A172 (cell line): Measurements from ENCODE around the gene CDH13. TPM values are rescaled to one million over a fixed set of nuclear protein-coding genes. Genes with fewer than 3 reads are reported as not detected.

Experiments used
- DNase-seq: peaks from one replicate; pipeline ENCODE4 v3.0.0-alpha.2; 2015; ENCODE audit warnings: low spot score
- total RNA-seq: library from RNA; depleted of rRNA; stranded (reverse); fragments of >200 nt; shearing (Covaris generic); gene quantifications from 2 replicates; pipeline ENCODE4 v1.2.3, GENCODE V29; 2014

Gene CDH13
- total RNA-seq, 1 experiment from 2014 or later: 158 TPM

GRCh38 chr16:82993926-82994325 lies 367.2 kb downstream of the CDH13 start:
- DNase-seq: no peak

- DNase-seq: no peak
Observed at GRCh38 chr16:82995286-82995923, 368.6 kb downstream of the CDH13 start.

GRCh38 chr16:82995924-82996441 lies 369.2 kb downstream of the CDH13 start:
- DNase-seq: peak; percentile 82

GRCh38 chr16:82996814-82997213 lies 370.0 kb downstream of the CDH13 start:
- DNase-seq: no peak

GRCh38 chr16:82999711-83000110 lies 372.9 kb downstream of the CDH13 start:
- DNase-seq: no peak

GRCh38 chr16:83002351-83003334 lies 375.9 kb downstream of the CDH13 start:
- DNase-seq: peak; percentile 75

GRCh38 chr16:83004868-83005652 lies 378.3 kb downstream of the CDH13 start:
- no peak for DNase-seq

- peak; percentile 19 for DNase-seq
Observed at GRCh38 chr16:83005653-83006160, 378.9 kb downstream of the CDH13 start.

- DNase-seq: no peak
Observed at GRCh38 chr16:83010776-83011720, 384.3 kb downstream of the CDH13 start.

- DNase-seq: no peak
Observed at GRCh38 chr16:83011939-83012338, 385.2 kb downstream of the CDH13 start.

GRCh38 chr16:83013071-83013470 lies 386.3 kb downstream of the CDH13 start:
- DNase-seq: no peak

- DNase-seq: no peak
Observed at GRCh38 chr16:83019963-83020362, 393.2 kb downstream of the CDH13 start.

GRCh38 chr16:83021045-83021444 lies 394.3 kb downstream of the CDH13 start:
- no peak for DNase-seq

GRCh38 chr16:83021746-83022145 lies 395.0 kb downstream of the CDH13 start:
- no peak for DNase-seq

- no peak for DNase-seq
Observed at GRCh38 chr16:83023011-83023410, 396.2 kb downstream of the CDH13 start.

GRCh38 chr16:83023640-83024039 lies 396.9 kb downstream of the CDH13 start:
- no peak for DNase-seq

GRCh38 chr16:83027973-83028372 lies 401.2 kb downstream of the CDH13 start:
- DNase-seq: no peak

GRCh38 chr16:83029467-83029866 lies 402.7 kb downstream of the CDH13 start:
- DNase-seq: no peak

- no peak for DNase-seq
Observed at GRCh38 chr16:83031524-83031923, 404.8 kb downstream of the CDH13 start.

- no peak for DNase-seq
Observed at GRCh38 chr16:83037102-83037501, 410.3 kb downstream of the CDH13 start.

- DNase-seq: no peak
Observed at GRCh38 chr16:83037884-83038283, 411.1 kb downstream of the CDH13 start.
